OCI-LY7 (cell line): ENCODE measurements around the gene ANKS4B.

ENCODE experiments used
- CTCF ChIP-seq: fragments of 200-600 bp; sonication (generic); conservative IDR thresholded peaks from 2 replicates; pipeline ENCODE4 v1.5.1; 2014; ENCODE audit warnings: mild to moderate bottlenecking, antibody characterized with exemption, low read length, moderate library complexity, mixed read lengths
- EZH2phosphoT487 ChIP-seq: fragments of 200-600 bp; sonication (generic); IDR thresholded peaks from 2 replicates; pipeline ENCODE4 v1.6.1; 2018; ENCODE audit warnings: low read depth, borderline replicate concordance, mild to moderate bottlenecking, mixed run types, antibody characterized with exemption, low read length, moderate library complexity, mixed read lengths

- no peak for TF ChIP-seq CTCF
- TF ChIP-seq EZH2phosphoT487: no peak
Observed at GRCh38 chr16:21263640-21264570, 30.4 kb downstream of the ANKS4B start.
